Measurements from ENCODE around the gene LEMD2.
"Not testable (repeated sequence)": the region's sequence is repeated elsewhere in the genome, so short reads cannot be mapped to it uniquely, and the experiment has no call there.

LEMD2 gene

GRCh38 chr6:33788694-33789549 is at the start of gene LEMD2:
LEMD2 (minus strand) TSS chr6:33789130; CDS start chr6:33789116, 14 bp downstream.
- DNase-seq = peak; percentile 90 to 93

- no peak for DNase-seq
Measured at GRCh38 chr6:33837971-33838665, 49.2 kb upstream of the LEMD2 start.

- no peak for DNase-seq
Measured at GRCh38 chr6:33836806-33837469, 48.0 kb upstream of the LEMD2 start.

GRCh38 chr6:33834401-33835392 is 45.8 kb upstream of the LEMD2 start:
- no peak for DNase-seq

- no peak for DNase-seq
Measured at GRCh38 chr6:33833599-33833998, 44.7 kb upstream of the LEMD2 start.

GRCh38 chr6:33832831-33833230 is 43.9 kb upstream of the LEMD2 start:
- DNase-seq = not testable (repeated sequence)

GRCh38 chr6:33831725-33832124 is 42.8 kb upstream of the LEMD2 start:
- not testable (repeated sequence) for DNase-seq

GRCh38 chr6:33830635-33831240 is 41.8 kb upstream of the LEMD2 start:
- DNase-seq = no peak

GRCh38 chr6:33828764-33829731 is 40.1 kb upstream of the LEMD2 start:
- DNase-seq = no peak

- no peak for DNase-seq
Measured at GRCh38 chr6:33828452-33828763, 39.5 kb upstream of the LEMD2 start.

- no peak for DNase-seq
Measured at GRCh38 chr6:33827546-33828451, 38.9 kb upstream of the LEMD2 start.

GRCh38 chr6:33826537-33826936 is 37.6 kb upstream of the LEMD2 start:
- no peak for DNase-seq

GRCh38 chr6:33824461-33825154 is 35.7 kb upstream of the LEMD2 start:
- DNase-seq = no peak

GRCh38 chr6:33823806-33824205 is 34.9 kb upstream of the LEMD2 start:
- no peak for DNase-seq

- DNase-seq = no peak
Measured at GRCh38 chr6:33822575-33823395, 33.9 kb upstream of the LEMD2 start.

- DNase-seq = no peak
Measured at GRCh38 chr6:33820784-33821520, 32.0 kb upstream of the LEMD2 start.

GRCh38 chr6:33820243-33820642 is 31.3 kb upstream of the LEMD2 start:
- no peak for DNase-seq

Measured in stimulated activated CD4-positive, alpha-beta T cell treated with anti-CD3 and anti-CD28 coated beads, Interleukin-4, amount 100 ng/mL, for 4 hours (primary cell).